BLaER1 (cell line): Measurements from ENCODE around the gene HMGN4.

ENCODE experiments used
- H3K27ac ChIP-seq: shearing (Covaris generic); formaldehyde crosslinking; 2 replicates; pipeline ENCODE4 v1.8.1; 2022
- H3K27me3 ChIP-seq: shearing (Covaris generic); formaldehyde crosslinking; 2 replicates; pipeline ENCODE4 v1.8.1; 2022
- H3K36me3 ChIP-seq: shearing (Covaris generic); formaldehyde crosslinking; 2 replicates; pipeline ENCODE4 v1.8.1; 2022
- H3K4me1 ChIP-seq: shearing (Covaris generic); formaldehyde crosslinking; 2 replicates; pipeline ENCODE4 v1.8.1; 2022
- H3K4me2 ChIP-seq: shearing (Covaris generic); formaldehyde crosslinking; 2 replicates; pipeline ENCODE4 v1.8.1; 2022
- H3K4me3 ChIP-seq: shearing (Covaris generic); formaldehyde crosslinking; 2 replicates; pipeline ENCODE4 v1.8.1; 2022
- H3K9ac ChIP-seq: shearing (Covaris generic); formaldehyde crosslinking; 2 replicates; pipeline ENCODE4 v1.8.1; 2022
- H3K9me3 ChIP-seq: shearing (Covaris generic); formaldehyde crosslinking; 2 replicates; pipeline ENCODE4 v1.8.1; 2022
- H4K20me1 ChIP-seq: shearing (Covaris generic); formaldehyde crosslinking; 2 replicates; pipeline ENCODE4 v1.8.1; 2022
- Cebpa-rat ChIP-seq: shearing (Covaris generic); IDR thresholded peaks from 2 replicates; pipeline ENCODE4 v1.8.1; 2022

The HMGN4 gene

GRCh38 chr6:26575494-26575939, 37.4 kb downstream of the HMGN4 start:
- H3K27ac ChIP-seq: no peak overlapping the region
- no peak for TF ChIP-seq Cebpa-rat
- H3K27me3 ChIP-seq: no peaks in the 10 kb centered on the region
- H4K20me1 ChIP-seq: no peaks in the 10 kb centered on the region
- H3K4me2 ChIP-seq: no peak overlapping the region
- peaks cover 13% of the 10 kb centered on the region for H3K4me1 ChIP-seq
- no peak overlapping the region for H3K4me3 ChIP-seq
- peaks cover 20% of the 10 kb centered on the region for H3K9me3 ChIP-seq
- H3K9ac ChIP-seq: no peak overlapping the region
- no peaks in the 10 kb centered on the region for H3K36me3 ChIP-seq

DNA sequence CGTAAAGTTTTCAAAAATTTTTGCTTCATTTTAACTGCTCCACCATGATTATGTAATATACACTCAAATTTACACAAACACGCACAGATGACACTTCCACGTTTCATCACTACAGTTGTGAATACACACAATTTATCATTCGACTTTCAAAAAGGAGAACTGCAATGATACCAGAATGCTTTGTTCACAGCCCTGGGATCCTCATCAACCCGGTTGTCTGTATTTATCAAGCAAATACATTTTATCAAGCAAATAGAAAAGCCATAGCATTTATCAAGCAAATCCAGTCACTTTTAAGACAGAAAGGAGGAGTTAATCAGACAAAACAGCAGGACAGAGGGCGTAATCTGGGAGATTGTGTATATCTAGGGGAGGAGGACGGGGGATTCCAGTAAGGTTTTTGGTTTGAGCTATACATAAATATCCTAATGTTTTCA, 38.3 kb downstream of the HMGN4 start:
- H3K4me2 ChIP-seq: no peak overlapping the region
- H3K9me3 ChIP-seq: peaks cover 20% of the 10 kb centered on the region
- H3K9ac ChIP-seq: no peak overlapping the region
- no peaks in the 10 kb centered on the region for H4K20me1 ChIP-seq
- peaks cover 13% of the 10 kb centered on the region for H3K4me1 ChIP-seq
- no peak overlapping the region for H3K27ac ChIP-seq
- no peaks in the 10 kb centered on the region for H3K36me3 ChIP-seq
- no peaks in the 10 kb centered on the region for H3K27me3 ChIP-seq
- H3K4me3 ChIP-seq: no peak overlapping the region
- no peak for TF ChIP-seq Cebpa-rat

GRCh38 chr6:26576929-26577719, 39.0 kb downstream of the HMGN4 start:
- Histone ChIP-seq H3K4me2 (peak overlapping the region; percentile 46), H3K9me3 (peaks cover 20% of the 10 kb centered on the region), H3K27me3 (no peaks in the 10 kb centered on the region), H3K4me1 (peaks cover 8% of the 10 kb centered on the region), H3K27ac (no peak overlapping the region), H4K20me1 (no peaks in the 10 kb centered on the region), H3K36me3 (no peaks in the 10 kb centered on the region), H3K9ac (no peak overlapping the region), H3K4me3 (peak overlapping the region; percentile 38; the same call in 1 of the 2 replicates)
- TF ChIP-seq Cebpa-rat: no peak

- H3K27ac ChIP-seq: no peak overlapping the region
- H4K20me1 ChIP-seq: no peaks in the 10 kb centered on the region
- H3K4me3 ChIP-seq: peak overlapping the region; percentile 38; the same call in 1 of the 2 replicates
- H3K9me3 ChIP-seq: peaks cover 20% of the 10 kb centered on the region
- no peaks in the 10 kb centered on the region for H3K27me3 ChIP-seq
- no peak overlapping the region for H3K9ac ChIP-seq
- H3K4me1 ChIP-seq: peaks cover 5% of the 10 kb centered on the region; the same call in 1 of the 2 replicates
- H3K36me3 ChIP-seq: no peaks in the 10 kb centered on the region
- no peak for TF ChIP-seq Cebpa-rat
- peak overlapping the region; percentile 46 for H3K4me2 ChIP-seq
These were observed 39.5 kb downstream of the HMGN4 start for GRCh38 chr6:26577720-26578072.

DNA sequence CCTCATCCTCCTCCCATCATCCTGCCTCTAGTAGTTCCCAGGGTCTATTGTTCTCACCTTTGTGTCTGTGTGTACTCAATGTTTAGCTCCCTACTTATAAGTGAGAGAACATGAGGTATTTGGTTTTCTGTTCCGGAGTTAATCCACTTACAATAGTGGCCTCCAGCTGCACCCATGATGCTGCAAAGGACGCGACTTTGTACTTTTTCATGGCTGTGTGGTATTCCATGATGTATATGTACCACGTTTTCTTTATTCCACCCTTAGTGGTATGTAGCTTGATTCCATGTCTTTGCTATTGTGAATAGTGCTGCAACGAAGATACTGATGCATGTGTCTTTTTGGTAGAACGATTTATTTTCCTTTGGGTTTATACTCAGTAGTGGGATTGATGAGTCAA, 40.1 kb downstream of the HMGN4 start:
- H3K4me1 ChIP-seq: peaks cover 5% of the 10 kb centered on the region; the same call in 1 of the 2 replicates
- H3K36me3 ChIP-seq: no peaks in the 10 kb centered on the region
- H3K27me3 ChIP-seq: no peaks in the 10 kb centered on the region
- no peak overlapping the region for H3K27ac ChIP-seq
- no peak overlapping the region for H3K4me3 ChIP-seq
- H3K9ac ChIP-seq: no peak overlapping the region
- H3K9me3 ChIP-seq: peaks cover 20% of the 10 kb centered on the region
- TF ChIP-seq Cebpa-rat: no peak
- no peaks in the 10 kb centered on the region for H4K20me1 ChIP-seq
- H3K4me2 ChIP-seq: no peak overlapping the region

GRCh38 chr6:26578741-26579140, 40.6 kb downstream of the HMGN4 start:
- no peak for TF ChIP-seq Cebpa-rat
- Histone ChIP-seq H3K9ac (no peak overlapping the region), H3K4me1 (peaks cover 5% of the 10 kb centered on the region; the same call in 1 of the 2 replicates), H3K4me3 (no peak overlapping the region), H3K4me2 (no peak overlapping the region), H3K9me3 (peaks cover 20% of the 10 kb centered on the region), H3K36me3 (no peaks in the 10 kb centered on the region), H3K27me3 (no peaks in the 10 kb centered on the region), H4K20me1 (no peaks in the 10 kb centered on the region), H3K27ac (no peak overlapping the region)

DNA sequence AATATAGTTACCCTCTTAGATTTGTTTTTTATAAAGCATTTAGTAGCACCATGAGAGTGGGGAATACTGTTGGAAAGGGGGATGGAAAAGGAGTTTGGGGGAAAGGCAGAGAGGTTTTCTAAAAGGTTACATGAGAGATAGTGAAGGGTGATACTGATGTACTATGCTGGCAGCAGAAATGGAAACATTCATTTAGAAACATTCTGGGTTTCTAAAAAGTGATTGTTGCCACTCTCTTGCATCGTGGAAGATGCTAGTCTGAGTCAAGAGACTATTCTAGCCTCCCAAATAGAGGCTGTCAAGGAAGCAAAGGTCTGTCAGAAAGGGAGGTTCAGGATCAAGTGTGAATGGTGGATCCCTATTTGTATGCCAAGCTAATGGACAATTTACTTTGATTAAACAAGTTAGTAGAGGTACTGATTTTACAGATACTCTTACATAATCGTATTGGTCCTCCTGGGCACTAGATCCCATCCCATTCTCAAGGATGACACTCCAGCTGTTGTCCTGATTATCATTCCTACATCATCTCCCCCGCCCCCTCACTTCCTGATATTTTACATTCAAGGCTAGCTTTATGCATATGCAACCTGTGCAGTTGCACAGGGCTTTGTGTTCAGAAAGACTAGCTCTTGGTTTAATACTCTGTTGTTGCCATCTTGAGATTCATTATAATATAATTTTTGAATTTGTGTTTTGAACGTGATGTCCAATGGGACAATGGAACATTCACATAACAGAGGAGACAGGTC, 43.2 kb downstream of the HMGN4 start:
- no peak overlapping the region for H3K9ac ChIP-seq
- no peak overlapping the region for H3K4me2 ChIP-seq
- H3K4me3 ChIP-seq: no peak overlapping the region
- TF ChIP-seq Cebpa-rat: no peak
- no peaks in the 10 kb centered on the region for H3K36me3 ChIP-seq
- H4K20me1 ChIP-seq: no peaks in the 10 kb centered on the region
- H3K27ac ChIP-seq: no peak overlapping the region
- H3K4me1 ChIP-seq: peaks cover 5% of the 10 kb centered on the region; the same call in 1 of the 2 replicates
- H3K9me3 ChIP-seq: peaks cover 20% of the 10 kb centered on the region
- H3K27me3 ChIP-seq: no peaks in the 10 kb centered on the region

GRCh38 chr6:26588965-26589364, 50.8 kb downstream of the HMGN4 start:
- no peak overlapping the region for H3K27ac ChIP-seq
- H3K4me3 ChIP-seq: no peak overlapping the region
- H3K9me3 ChIP-seq: no peaks in the 10 kb centered on the region
- peaks cover 3% of the 10 kb centered on the region; the same call in 1 of the 2 replicates for H3K27me3 ChIP-seq
- H3K9ac ChIP-seq: no peak overlapping the region
- H3K36me3 ChIP-seq: no peaks in the 10 kb centered on the region
- H3K4me2 ChIP-seq: no peak overlapping the region
- no peaks in the 10 kb centered on the region for H4K20me1 ChIP-seq
- TF ChIP-seq Cebpa-rat: no peak
- H3K4me1 ChIP-seq: no peaks in the 10 kb centered on the region

- no peak overlapping the region for H3K4me2 ChIP-seq
- no peaks in the 10 kb centered on the region for H3K36me3 ChIP-seq
- no peak overlapping the region for H3K9ac ChIP-seq
- peaks cover 3% of the 10 kb centered on the region for H4K20me1 ChIP-seq
- H3K27me3 ChIP-seq: peaks cover 3% of the 10 kb centered on the region; the same call in 1 of the 2 replicates
- H3K27ac ChIP-seq: no peak overlapping the region
- no peaks in the 10 kb centered on the region for H3K9me3 ChIP-seq
- no peak overlapping the region for H3K4me3 ChIP-seq
- TF ChIP-seq Cebpa-rat: no peak
- H3K4me1 ChIP-seq: peaks cover 8% of the 10 kb centered on the region
These were observed 54.5 kb downstream of the HMGN4 start for GRCh38 chr6:26592649-26593048.
